Natural killer cell (primary cell): ENCODE data around the gene TCF4. TPM values are rescaled to one million over a fixed set of nuclear protein-coding genes. Genes with fewer than 3 reads are reported as not detected.

ENCODE experiments used
- ATAC-seq, 3 donors: fragments of 150-1000 bp in 2 of 3; fragments of 200-7000 bp in 1 of 3; cut with Tn5 transposase; 1 replicate in 1 of 3; 2 replicates in 2 of 3; pipeline ENCODE4 v1.10.0; 2021; ENCODE audit warnings: mild to moderate bottlenecking in 2 of 3, moderate library complexity in 2 of 3
- DNase-seq, 2 donors: peaks; one replicate each; pipeline versions ENCODE4 v3.0.0 to v3.0.0-alpha.2; 2013 to 2021; ENCODE audit warnings: mixed read lengths in 1 of 2
- H3K27ac ChIP-seq: one replicate; pipeline ENCODE4 v1.5.1; 2013; ENCODE audit warnings: mild to moderate bottlenecking, low read length
- H3K27me3 ChIP-seq: one replicate; pipeline ENCODE4 v1.6.1; 2013; ENCODE audit warnings: low read length; ENCODE audit not compliant: control insufficient read depth, insufficient read depth
- H3K36me3 ChIP-seq: one replicate; pipeline ENCODE4 v1.6.1; 2013; ENCODE audit warnings: low read length; ENCODE audit not compliant: control insufficient read depth, insufficient read depth
- H3K4me1 ChIP-seq: one replicate; pipeline ENCODE4 v1.6.1; 2013; ENCODE audit warnings: low read length; ENCODE audit not compliant: control insufficient read depth, insufficient read depth
- H3K4me3 ChIP-seq: one replicate; pipeline ENCODE4 v1.5.1; 2013; ENCODE audit warnings: low read length
- H3K9me3 ChIP-seq: one replicate; pipeline ENCODE4 v1.6.1; 2013; ENCODE audit warnings: low read length; ENCODE audit not compliant: control insufficient read depth, insufficient read depth
- H3K27ac Mint-ChIP-seq, 2 donors: one replicate each; pipeline ENCODE4 v1.8.0; 2022; ENCODE audit warnings: mild to moderate bottlenecking in 2 of 2, mixed read lengths in 2 of 2, moderate library complexity in 1 of 2
- H3K27me3 Mint-ChIP-seq, 2 donors: one replicate each; pipeline ENCODE4 v1.8.0; 2022; ENCODE audit warnings: low read depth in 2 of 2, mixed read lengths in 2 of 2
- H3K36me3 Mint-ChIP-seq: one replicate; pipeline ENCODE4 v1.8.0; 2022; ENCODE audit warnings: mixed read lengths
- H3K4me1 Mint-ChIP-seq, 2 donors: one replicate each; pipeline ENCODE4 v1.8.0; 2022; ENCODE audit warnings: mixed read lengths in 2 of 2
- H3K4me3 Mint-ChIP-seq: one replicate; pipeline ENCODE4 v1.8.0; 2022; ENCODE audit warnings: mild to moderate bottlenecking, moderate library complexity, mixed read lengths
- H3K9me3 Mint-ChIP-seq, 2 donors: one replicate each; pipeline ENCODE4 v1.8.0; 2022; ENCODE audit warnings: mixed read lengths in 2 of 2
- CTCF ChIP-seq: fragments of 200-600 bp; IDR thresholded peaks from one replicate; pipeline ENCODE4 v1.8.0; 2022; ENCODE audit warnings: antibody characterized with exemption
- WGBS: methylation state at CpG from one replicate; pipeline ENCODE4 v1.1.7; 2013; ENCODE audit warnings: missing lambda C conversion rate; ENCODE audit not compliant: insufficient coverage; 5-methylcytosine and 5-hydroxymethylcytosine counted together
- intact Hi-C: fragments of 100-400 bp; cut with micrococcal nuclease; formaldehyde crosslinking; loops from one replicate; pipeline ENCODE4 v1.14.2; 2022
- total RNA-seq, 4 donors: library from RNA; stranded (reverse); fragments of 120-200 nt in 1 of 4; gene quantifications; one replicate each; pipeline versions ENCODE4 v1.2.3 to v1.2.4, GENCODE V29; 2013 to 2022

Gene TCF4
- total RNA-seq, 3 donors from 2014 or later (not counting 1 experiment from before 2014, with no cell fraction given), result 8.3 to 16.5 (median 9.0) TPM

- Histone ChIP-seq H3K9me3 (no peaks in the 10 kb centered on the region), H3K4me1 (peaks cover 6% of the 10 kb centered on the region), H3K27me3 (no peaks in the 10 kb centered on the region), H3K27ac (no peak overlapping the region), H3K36me3 (no peaks in the 10 kb centered on the region), H3K4me3 (no peak overlapping the region)
- no peak overlapping the region for H3K27ac Mint-ChIP-seq
- H3K4me1 Mint-ChIP-seq, result no peaks in the 10 kb centered on the region
- WGBS, result 87% methylated on average over 2 of the region's 3 CpGs
- H3K36me3 Mint-ChIP-seq, result no peaks in the 10 kb centered on the region
- intact Hi-C loops, result no loop called here
- no peak for ATAC-seq
- TF ChIP-seq CTCF, result no peak
- H3K4me3 Mint-ChIP-seq, result no peak overlapping the region
- DNase-seq, result no peak
- H3K27me3 Mint-ChIP-seq, result peaks cover 0 to 10% of the 10 kb centered on the region in 2 donors
- H3K9me3 Mint-ChIP-seq, result no peaks in the 10 kb centered on the region
These were observed 368.9 kb downstream of the TCF4 start for GRCh38 chr18:55219059-55219458.

- Histone ChIP-seq H3K4me3 (no peak overlapping the region), H3K27me3 (no peaks in the 10 kb centered on the region), H3K9me3 (no peaks in the 10 kb centered on the region), H3K36me3 (no peaks in the 10 kb centered on the region), H3K4me1 (no peaks in the 10 kb centered on the region), H3K27ac (no peak overlapping the region)
- H3K4me1 Mint-ChIP-seq, result no peaks in the 10 kb centered on the region
- H3K4me3 Mint-ChIP-seq, result no peak overlapping the region
- peaks cover 0 to 10% of the 10 kb centered on the region in 2 donors for H3K27me3 Mint-ChIP-seq
- H3K27ac Mint-ChIP-seq, result no peak overlapping the region
- TF ChIP-seq CTCF, result no peak
- ATAC-seq (no peak), DNase-seq (no peak)
- 90% methylated on average over 3 of the region's 5 CpGs for WGBS
- H3K9me3 Mint-ChIP-seq, result no peaks in the 10 kb centered on the region
- no peaks in the 10 kb centered on the region for H3K36me3 Mint-ChIP-seq
- intact Hi-C loops, result no loop called here
These were observed 373.0 kb downstream of the TCF4 start for GRCh38 chr18:55214969-55215368.

- 100% methylated on average over 1 of the region's 2 CpGs for WGBS
- no peaks in the 10 kb centered on the region for H3K36me3 ChIP-seq
- no peaks in the 10 kb centered on the region for H3K4me1 ChIP-seq
- Mint-ChIP-seq H3K36me3 (no peaks in the 10 kb centered on the region), H3K4me3 (no peak overlapping the region), H3K4me1 (no peaks in the 10 kb centered on the region), H3K27ac (no peak overlapping the region), H3K9me3 (no peaks in the 10 kb centered on the region), H3K27me3 (peaks cover 0 to 10% of the 10 kb centered on the region in 2 donors)
- no peaks in the 10 kb centered on the region for H3K9me3 ChIP-seq
- no peak for DNase-seq
- intact Hi-C loops, result no loop called here
- TF ChIP-seq CTCF, result no peak
- H3K27ac ChIP-seq, result no peak overlapping the region
- ATAC-seq, result no peak
- H3K27me3 ChIP-seq, result no peaks in the 10 kb centered on the region
- no peak overlapping the region for H3K4me3 ChIP-seq
These were observed 373.5 kb downstream of the TCF4 start for GRCh38 chr18:55214534-55214933.

GRCh38 chr18:55213586-55213985 lies 374.4 kb downstream of the TCF4 start:
- intact Hi-C loops, result no loop called here
- Histone ChIP-seq H3K4me1 (no peaks in the 10 kb centered on the region), H3K9me3 (no peaks in the 10 kb centered on the region), H3K27me3 (no peaks in the 10 kb centered on the region), H3K4me3 (no peak overlapping the region), H3K36me3 (no peaks in the 10 kb centered on the region), H3K27ac (no peak overlapping the region)
- H3K27me3 Mint-ChIP-seq, result peaks cover 0 to 10% of the 10 kb centered on the region in 2 donors
- no peak for ATAC-seq
- 78% methylated on average over 1 of the region's 1 CpG for WGBS
- H3K4me3 Mint-ChIP-seq, result no peak overlapping the region
- H3K27ac Mint-ChIP-seq, result no peak overlapping the region
- no peak for DNase-seq
- no peaks in the 10 kb centered on the region for H3K9me3 Mint-ChIP-seq
- no peak for TF ChIP-seq CTCF
- no peaks in the 10 kb centered on the region for H3K36me3 Mint-ChIP-seq
- H3K4me1 Mint-ChIP-seq, result no peaks in the 10 kb centered on the region
